ENCODE results near the gene YPEL2. TPM values are rescaled to one million over a fixed set of nuclear protein-coding genes. Genes with fewer than 3 reads are reported as not detected.

YPEL2 gene
- total and polyA plus RNA-seq, 2 of the 13 experiments (the other 11 are each of a cell fraction or from before 2014, with no cell fraction given) = 8.5 to 21.1 TPM

DNA sequence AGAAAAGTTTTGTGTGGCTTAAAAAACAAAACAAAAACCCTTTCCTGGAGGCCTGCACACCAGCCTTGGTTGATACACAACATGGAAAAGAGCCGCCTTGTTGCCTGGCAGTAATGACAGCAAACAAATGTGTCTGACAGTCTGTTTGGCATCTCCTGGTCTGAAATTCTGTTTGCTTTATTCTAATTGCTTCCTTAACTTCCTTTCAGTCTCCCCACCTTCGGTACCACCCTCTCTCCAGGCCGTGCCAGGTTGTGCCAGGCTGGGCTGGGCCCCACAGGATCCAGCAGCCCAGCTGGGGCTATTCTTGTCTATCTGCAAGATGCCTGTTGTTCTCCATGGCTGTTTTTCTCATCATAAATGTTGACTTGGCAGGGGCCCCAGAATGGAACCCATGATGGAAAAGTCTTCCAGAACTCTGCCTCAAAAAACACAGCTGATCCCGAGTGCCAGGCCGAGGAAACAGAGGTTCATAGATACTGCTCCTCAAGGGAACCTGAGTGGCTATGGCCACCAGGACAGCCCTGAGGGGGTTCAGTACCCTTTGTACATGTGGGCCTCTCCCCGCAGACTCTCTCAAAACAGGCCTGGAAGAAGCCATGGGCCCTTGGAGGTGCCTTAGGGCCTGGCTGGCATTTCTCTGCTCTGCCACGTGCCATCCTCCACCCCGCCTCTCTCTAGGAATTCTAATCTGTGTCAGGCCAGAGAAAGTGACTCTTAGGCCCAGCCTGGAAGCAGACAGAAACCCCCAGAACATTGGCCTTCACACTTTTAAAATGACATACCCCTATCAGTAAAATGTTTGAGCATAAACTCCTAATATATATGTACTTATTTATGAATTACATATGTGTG is 50.5 kb downstream of the YPEL2 start:
- ATAC-seq (no peak), DNase-seq (ENCODE audit: low spot score) (no peak), FAIRE-seq (no peak)
- Histone ChIP-seq H3K9ac (ENCODE audit: insufficient read depth, low read depth, low read length) (no peak overlapping the region), H3K27ac (ENCODE audit: extremely low read length, insufficient read depth, low read length) (no peak overlapping the region), H3K4me1 (ENCODE audit: insufficient read depth, low read length) (peaks cover 13% of the 10 kb centered on the region), H2AFZ (ENCODE audit: low read length) (no peak overlapping the region), H4K20me1 (ENCODE audit: insufficient read depth, low read length) (no peaks in the 10 kb centered on the region), H3K4me2 (ENCODE audit: low read depth, low read length) (no peak overlapping the region), H3K9me3 (ENCODE audit: low read length) (no peaks in the 10 kb centered on the region), H3K4me3 (replicated peaks in 1 of 3; ENCODE audit: insufficient read depth in 1 of 3, low read depth in 2 of 3, low read length in 3 of 3) (no peak overlapping the region), H3K27me3 (ENCODE audit: control insufficient read depth in 1 of 2, insufficient read depth in 2 of 2, low read length in 2 of 2) (no peaks in the 10 kb centered on the region), H3K36me3 (replicated peaks in 1 of 2; ENCODE audit: control insufficient read depth in 1 of 2, insufficient read depth in 2 of 2, low read length in 2 of 2) (peaks cover 0 to 6% of the 10 kb centered on the region in 2 experiments; a peak in 4 of 5 replicates), H3K79me2 (ENCODE audit: insufficient read depth, low read length) (no peaks in the 10 kb centered on the region)
- CTCF ChIA-PET (ENCODE audit: low intra/inter-chr PET ratio, low total read pairs) = no interaction called here
- TF ChIP-seq SRSF1 (optimal IDR thresholded peaks at IDR 0.05; ENCODE audit: low read depth, low read length) (no peak), POGZ (CRISPR knock-in tag; IDR thresholded peaks at IDR 0.05) (no peak), RORA (CRISPR knock-in tag; IDR thresholded peaks at IDR 0.05) (no peak), KLF15 (CRISPR knock-in tag; IDR thresholded peaks at IDR 0.05; ENCODE audit: borderline replicate concordance) (no peak), ZNF10 (CRISPR knock-in tag; IDR thresholded peaks at IDR 0.05; ENCODE audit: borderline replicate concordance, low read depth) (no peak), ZNF34 (CRISPR knock-in tag; IDR thresholded peaks at IDR 0.05; ENCODE audit: borderline replicate concordance) (no peak), XRCC5 (optimal IDR thresholded peaks at IDR 0.05; ENCODE audit: low read length) (no peak), CREM (IDR thresholded peaks at IDR 0.05) (no peak), CREM (CRISPR knock-in tag; IDR thresholded peaks at IDR 0.05) (no peak), JUN (CRISPR knock-in tag; IDR thresholded peaks at IDR 0.05) (no peak), NCOA2 (CRISPR knock-in tag; IDR thresholded peaks at IDR 0.05) (no peak), TBL1XR1 (IDR thresholded peaks at IDR 0.05; ENCODE audit: borderline replicate concordance, low read length, partially characterized antibody) (no peak), SP2 (CRISPR knock-in tag; IDR thresholded peaks at IDR 0.05) (no peak), MAF1 (CRISPR knock-in tag; IDR thresholded peaks at IDR 0.05; ENCODE audit: borderline replicate concordance) (no peak), PHF5A (CRISPR knock-in tag; IDR thresholded peaks at IDR 0.05; ENCODE audit: low read depth, unreplicated experiment) (no peak)
- TF ChIP-seq, protein P1, sequence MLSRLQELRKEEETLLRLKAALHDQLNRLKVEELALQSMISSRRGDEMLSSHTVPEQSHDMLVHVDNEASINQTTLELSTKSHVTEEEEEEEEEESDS (CRISPR knock-in tag; IDR thresholded peaks at IDR 0.05; ENCODE audit: borderline replicate concordance) = no peak
- TF ChIP-seq, protein P2, sequence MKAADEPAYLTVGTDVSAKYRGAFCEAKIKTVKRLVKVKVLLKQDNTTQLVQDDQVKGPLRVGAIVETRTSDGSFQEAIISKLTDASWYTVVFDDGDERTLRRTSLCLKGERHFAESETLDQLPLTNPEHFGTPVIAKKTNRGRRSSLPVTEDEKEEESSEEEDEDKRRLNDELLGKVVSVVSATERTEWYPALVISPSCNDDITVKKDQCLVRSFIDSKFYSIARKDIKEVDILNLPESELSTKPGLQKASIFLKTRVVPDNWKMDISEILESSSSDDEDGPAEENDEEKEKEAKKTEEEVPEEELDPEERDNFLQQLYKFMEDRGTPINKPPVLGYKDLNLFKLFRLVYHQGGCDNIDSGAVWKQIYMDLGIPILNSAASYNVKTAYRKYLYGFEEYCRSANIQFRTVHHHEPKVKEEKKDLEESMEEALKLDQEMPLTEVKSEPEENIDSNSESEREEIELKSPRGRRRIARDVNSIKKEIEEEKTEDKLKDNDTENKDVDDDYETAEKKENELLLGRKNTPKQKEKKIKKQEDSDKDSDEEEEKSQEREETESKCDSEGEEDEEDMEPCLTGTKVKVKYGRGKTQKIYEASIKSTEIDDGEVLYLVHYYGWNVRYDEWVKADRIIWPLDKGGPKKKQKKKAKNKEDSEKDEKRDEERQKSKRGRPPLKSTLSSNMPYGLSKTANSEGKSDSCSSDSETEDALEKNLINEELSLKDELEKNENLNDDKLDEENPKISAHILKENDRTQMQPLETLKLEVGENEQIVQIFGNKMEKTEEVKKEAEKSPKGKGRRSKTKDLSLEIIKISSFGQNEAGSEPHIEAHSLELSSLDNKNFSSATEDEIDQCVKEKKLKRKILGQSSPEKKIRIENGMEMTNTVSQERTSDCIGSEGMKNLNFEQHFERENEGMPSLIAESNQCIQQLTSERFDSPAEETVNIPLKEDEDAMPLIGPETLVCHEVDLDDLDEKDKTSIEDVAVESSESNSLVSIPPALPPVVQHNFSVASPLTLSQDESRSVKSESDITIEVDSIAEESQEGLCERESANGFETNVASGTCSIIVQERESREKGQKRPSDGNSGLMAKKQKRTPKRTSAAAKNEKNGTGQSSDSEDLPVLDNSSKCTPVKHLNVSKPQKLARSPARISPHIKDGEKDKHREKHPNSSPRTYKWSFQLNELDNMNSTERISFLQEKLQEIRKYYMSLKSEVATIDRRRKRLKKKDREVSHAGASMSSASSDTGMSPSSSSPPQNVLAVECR (CRISPR knock-in tag; IDR thresholded peaks at IDR 0.05; ENCODE audit: borderline replicate concordance) = no peak
- WGBS (ENCODE audit: low lambda C conversion rate) = 90% methylated on average over 7 of the region's 8 CpGs
- POLR2A ChIA-PET = no interaction called here
- intact Hi-C loops (cut with micrococcal nuclease; ENCODE audit: unreplicated experiment) (no loop called here), in situ Hi-C loops (cut with HindIII; ENCODE audit: extremely low pct_ligation_motif_present, low pct_unique_long_range_greater_than_20kb) (no loop called here)
- BruUV-seq (replicated peaks) = no TSS peak
